ENCODE data around the gene TTC9.

DNA sequence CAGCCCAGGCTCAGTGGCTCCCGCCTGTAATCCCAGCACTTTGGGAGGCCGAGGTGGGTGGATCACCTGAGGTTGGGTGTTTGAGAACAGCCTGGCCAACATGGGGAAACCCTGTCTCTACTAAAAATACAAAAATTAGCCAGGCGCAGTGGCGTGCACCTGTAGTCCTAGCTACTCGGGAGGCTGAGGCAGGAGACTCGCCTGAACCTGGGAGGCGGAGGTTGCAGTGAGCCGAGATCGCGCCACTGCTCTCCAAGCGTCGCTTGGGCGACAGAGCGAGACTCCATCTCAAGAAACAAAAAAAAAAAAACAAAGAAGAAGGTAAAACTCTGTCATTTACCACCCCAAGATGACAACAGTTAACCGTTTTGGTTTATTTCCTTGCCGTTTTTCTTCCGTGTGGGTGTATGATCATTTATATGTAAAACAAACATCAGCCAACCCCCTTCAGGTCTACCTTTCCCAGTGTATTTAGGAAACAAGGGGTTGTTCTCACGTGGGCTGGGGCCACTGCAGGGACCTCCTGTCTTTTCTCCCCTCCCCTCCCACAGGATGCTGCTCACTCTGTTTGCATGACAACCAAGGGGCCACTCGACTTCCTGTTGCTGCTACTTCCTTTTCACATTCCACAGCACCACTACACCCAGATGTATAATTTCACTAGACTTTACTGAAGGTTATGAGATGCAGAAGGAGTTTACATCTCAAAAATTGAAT lies 13.6 kb downstream of the TTC9 start:
- TF ChIP-seq, protein P1, sequence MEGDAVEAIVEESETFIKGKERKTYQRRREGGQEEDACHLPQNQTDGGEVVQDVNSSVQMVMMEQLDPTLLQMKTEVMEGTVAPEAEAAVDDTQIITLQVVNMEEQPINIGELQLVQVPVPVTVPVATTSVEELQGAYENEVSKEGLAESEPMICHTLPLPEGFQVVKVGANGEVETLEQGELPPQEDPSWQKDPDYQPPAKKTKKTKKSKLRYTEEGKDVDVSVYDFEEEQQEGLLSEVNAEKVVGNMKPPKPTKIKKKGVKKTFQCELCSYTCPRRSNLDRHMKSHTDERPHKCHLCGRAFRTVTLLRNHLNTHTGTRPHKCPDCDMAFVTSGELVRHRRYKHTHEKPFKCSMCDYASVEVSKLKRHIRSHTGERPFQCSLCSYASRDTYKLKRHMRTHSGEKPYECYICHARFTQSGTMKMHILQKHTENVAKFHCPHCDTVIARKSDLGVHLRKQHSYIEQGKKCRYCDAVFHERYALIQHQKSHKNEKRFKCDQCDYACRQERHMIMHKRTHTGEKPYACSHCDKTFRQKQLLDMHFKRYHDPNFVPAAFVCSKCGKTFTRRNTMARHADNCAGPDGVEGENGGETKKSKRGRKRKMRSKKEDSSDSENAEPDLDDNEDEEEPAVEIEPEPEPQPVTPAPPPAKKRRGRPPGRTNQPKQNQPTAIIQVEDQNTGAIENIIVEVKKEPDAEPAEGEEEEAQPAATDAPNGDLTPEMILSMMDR (conservative IDR thresholded peaks at IDR 0.05; ENCODE audit: low read depth, low read length), result no peak
- no peak for TF ChIP-seq EZH2 (IDR thresholded peaks at IDR 0.05; ENCODE audit: borderline replicate concordance, low read depth, low read length, poor library complexity, severe bottlenecking)

All from A673 (cell line).